NCI-H510A treated with DMSO at 0.1 percent for 48 hours (cell line): Measurements from ENCODE around the gene CDX1.
"Not testable (repeated sequence)": the region's sequence is repeated elsewhere in the genome, so short reads cannot be mapped to it uniquely, and the experiment has no call there.

Source experiments
- DNase-seq: peaks from one replicate; lab custom pipeline; 2025; lab: John Stamatoyannopoulos, UW

CDX1 gene

GRCh38 chr5:150233706-150234105 lies 67.1 kb downstream of the CDX1 start:
- DNase-seq: not testable (repeated sequence)
